ENCODE results near the gene C4orf54. TPM values are rescaled to one million over a fixed set of nuclear protein-coding genes. Genes with fewer than 3 reads are reported as not detected.

Gene C4orf54
- total and polyA plus RNA-seq, 2 of the 8 experiments (the other 6 are each of a cell fraction or from before 2014, with no cell fraction given) = not detected

- TF ChIP-seq CHD1 (IDR thresholded peaks at IDR 0.05; ENCODE audit: low read depth, low read length) (no peak), TBP (IDR thresholded peaks at IDR 0.05; ENCODE audit: low read depth, low read length) (no peak), POLR2A (IDR thresholded peaks at IDR 0.05; ENCODE audit: control extremely low read depth in 1 of 2, low read depth in 2 of 2, low read length in 2 of 2) (no peak)
Measured at GRCh38 chr4:99630857-99631360, 26.7 kb downstream of the C4orf54 start (continued).
